Articular chondrocyte of knee joint (primary cell): ENCODE results near the gene ZNF681. TPM values are rescaled to one million over a fixed set of nuclear protein-coding genes. Genes with fewer than 3 reads are reported as not detected.

Source experiments
- total RNA-seq: library from RNA; depleted of rRNA; stranded (reverse); fragments of >200 nt; gene quantifications from 2 replicates; pipeline ENCODE4 v1.2.3, GENCODE V29; 2012

The ZNF681 gene
- 1.3 and 2.3 TPM in 2 replicates for total RNA-seq

GRCh38 chr19:23758187-23759074 lies at the start of gene ZNF681:
Gene ZNF681, minus strand, starts transcription at chr19:23758891. Its CDS starts 142 bp downstream, at chr19:23758749.

Other genes starting within 250 kb of the ZNF681 start
- 7.8 and 13.7 TPM in 2 replicates for gene ZNF675, start 71.7 kb downstream of the ZNF681 start, total RNA-seq
- gene ZNF726, start 156.0 kb upstream of the ZNF681 start, total RNA-seq, result 2.8 and 5.1 TPM in 2 replicates